Memory B cell (primary cell): ENCODE results near the gene PLA2G4C.
A peak's percentile ranks its signal among the peaks of the same experiment; 100 is the strongest.

Source experiments
- ATAC-seq: fragments of 150-1000 bp; cut with Tn5 transposase; 2 replicates; pipeline ENCODE4 v1.10.0; 2021; ENCODE audit warnings: low read depth, mild to moderate bottlenecking, moderate library complexity
- DNase-seq, 2 donors: peaks; one replicate each; pipeline ENCODE4 v3.0.0; 2022; ENCODE audit warnings: low spot score in 2 of 2
- H3K27ac Mint-ChIP-seq: one replicate; pipeline ENCODE4 v1.8.0; 2022; ENCODE audit warnings: mild to moderate bottlenecking, moderate library complexity, mixed read lengths
- H3K27me3 Mint-ChIP-seq: one replicate; pipeline ENCODE4 v1.8.0; 2022; ENCODE audit warnings: mixed read lengths
- H3K36me3 Mint-ChIP-seq: one replicate; pipeline ENCODE4 v1.8.0; 2022; ENCODE audit warnings: mild to moderate bottlenecking, mixed read lengths
- H3K4me1 Mint-ChIP-seq: one replicate; pipeline ENCODE4 v1.8.0; 2022; ENCODE audit warnings: mixed read lengths
- H3K4me3 Mint-ChIP-seq: one replicate; pipeline ENCODE4 v1.8.0; 2022; ENCODE audit warnings: mild to moderate bottlenecking, moderate library complexity, mixed read lengths
- H3K9me3 Mint-ChIP-seq: one replicate; pipeline ENCODE4 v1.8.0; 2022; ENCODE audit warnings: mixed read lengths

The PLA2G4C gene, protein sequence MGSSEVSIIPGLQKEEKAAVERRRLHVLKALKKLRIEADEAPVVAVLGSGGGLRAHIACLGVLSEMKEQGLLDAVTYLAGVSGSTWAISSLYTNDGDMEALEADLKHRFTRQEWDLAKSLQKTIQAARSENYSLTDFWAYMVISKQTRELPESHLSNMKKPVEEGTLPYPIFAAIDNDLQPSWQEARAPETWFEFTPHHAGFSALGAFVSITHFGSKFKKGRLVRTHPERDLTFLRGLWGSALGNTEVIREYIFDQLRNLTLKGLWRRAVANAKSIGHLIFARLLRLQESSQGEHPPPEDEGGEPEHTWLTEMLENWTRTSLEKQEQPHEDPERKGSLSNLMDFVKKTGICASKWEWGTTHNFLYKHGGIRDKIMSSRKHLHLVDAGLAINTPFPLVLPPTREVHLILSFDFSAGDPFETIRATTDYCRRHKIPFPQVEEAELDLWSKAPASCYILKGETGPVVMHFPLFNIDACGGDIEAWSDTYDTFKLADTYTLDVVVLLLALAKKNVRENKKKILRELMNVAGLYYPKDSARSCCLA

DNA sequence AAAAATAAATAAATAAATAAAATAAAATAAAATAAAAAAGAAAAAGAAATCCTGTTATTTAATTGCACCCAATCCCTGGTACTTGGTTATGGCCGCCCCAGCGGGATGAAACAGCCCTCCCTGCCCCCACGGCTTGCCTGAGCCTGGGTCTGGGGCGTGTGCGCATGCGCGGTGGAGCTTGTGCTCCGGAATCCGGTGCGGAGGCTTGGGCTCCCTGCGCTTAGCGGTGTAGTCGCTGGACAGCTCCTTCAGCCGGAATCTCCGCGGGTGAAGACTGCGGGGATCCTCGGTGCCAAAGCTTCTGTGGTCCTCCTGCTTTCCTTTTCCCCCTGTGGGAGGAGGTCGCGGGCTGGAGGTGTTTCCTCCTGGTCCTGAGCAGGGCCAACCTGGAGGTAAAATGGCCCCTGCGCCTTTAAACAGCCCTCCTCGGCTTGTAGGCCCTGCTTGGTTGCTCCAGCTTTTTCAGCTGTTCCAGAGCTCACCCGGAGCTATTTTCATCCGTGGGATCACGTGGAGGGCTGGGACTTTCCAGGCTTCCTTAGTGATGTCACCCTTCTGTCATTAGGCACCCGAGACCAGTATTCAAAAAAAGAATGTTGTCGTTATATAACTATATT, at the start of gene PLA2G4C:
TSS of gene PLA2G4C (minus strand) at position 468 of the 617 bp plus-strand sequence. CDS start 4,288 bp downstream, outside the sequence.
- Mint-ChIP-seq H3K9me3 (no peaks in the 10 kb centered on the region), H3K36me3 (peaks cover 9% of the 10 kb centered on the region), H3K4me1 (peaks cover 9% of the 10 kb centered on the region), H3K27ac (peak within 1 kb of the TSS; percentile 85), H3K27me3 (no peaks in the 10 kb centered on the region), H3K4me3 (peak within 1 kb of the TSS; percentile 85)
- peak; percentile 85 for ATAC-seq
- DNase-seq, result peak; percentile 79 to 80

DNA sequence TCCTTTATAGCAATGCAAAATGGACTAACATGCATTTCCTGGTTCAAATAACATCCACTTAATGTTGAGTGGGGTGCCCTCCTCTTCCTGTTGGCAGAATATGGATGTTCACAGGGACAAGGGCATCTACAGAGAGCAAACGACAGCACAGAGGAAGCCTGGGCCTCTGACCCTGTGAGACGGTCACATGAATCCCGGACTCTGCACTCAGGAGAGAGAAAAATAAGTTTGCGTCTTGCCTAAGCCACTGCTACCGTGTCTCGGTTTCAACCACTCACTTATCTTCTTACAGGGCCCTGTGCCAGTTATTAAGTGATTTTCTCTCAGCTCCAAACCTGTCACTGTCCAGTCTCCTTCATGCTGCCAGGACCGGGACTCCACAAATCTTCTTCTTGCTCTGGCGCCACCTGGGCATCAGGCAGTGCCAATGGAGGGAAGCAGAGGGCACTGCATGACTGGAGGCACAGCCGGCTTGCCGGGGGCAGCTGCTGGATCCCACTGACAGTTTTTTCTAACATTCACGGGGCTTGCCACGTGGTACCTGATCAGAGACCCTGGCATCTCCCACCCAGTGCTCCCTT, 47.7 kb upstream of the PLA2G4C start:
- DNase-seq (no peak), ATAC-seq (no peak)
- Mint-ChIP-seq H3K9me3 (no peaks in the 10 kb centered on the region), H3K4me1 (peaks cover 2% of the 10 kb centered on the region), H3K36me3 (peaks cover 32% of the 10 kb centered on the region), H3K27me3 (no peaks in the 10 kb centered on the region), H3K4me3 (no peak overlapping the region), H3K27ac (no peak overlapping the region)

DNA sequence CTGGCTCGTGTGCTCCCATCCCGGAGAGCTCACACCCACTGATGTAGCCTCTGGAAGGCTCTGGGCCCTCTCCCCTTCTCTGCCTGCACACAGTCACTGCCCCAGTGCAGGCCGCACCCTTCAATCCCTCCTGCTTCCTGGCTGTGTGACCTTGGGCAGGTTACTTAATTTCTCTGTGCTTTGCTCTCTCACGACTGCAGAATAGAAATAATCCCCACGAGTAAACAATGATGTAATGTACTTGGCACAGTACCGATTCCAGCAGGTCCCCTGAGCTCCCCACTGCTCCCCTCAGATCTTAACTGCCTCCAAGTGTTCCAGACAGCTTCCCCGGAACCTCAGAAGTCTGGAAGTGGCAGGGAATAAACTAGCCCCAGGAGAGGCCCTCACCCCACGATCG, 43.4 kb upstream of the PLA2G4C start:
- no peaks in the 10 kb centered on the region for H3K9me3 Mint-ChIP-seq
- H3K36me3 Mint-ChIP-seq, result peaks cover 28% of the 10 kb centered on the region
- ATAC-seq (no peak), DNase-seq (no peak)
- H3K4me3 Mint-ChIP-seq, result no peak overlapping the region
- no peaks in the 10 kb centered on the region for H3K27me3 Mint-ChIP-seq
- no peak overlapping the region for H3K27ac Mint-ChIP-seq
- H3K4me1 Mint-ChIP-seq, result peaks cover 2% of the 10 kb centered on the region

DNA sequence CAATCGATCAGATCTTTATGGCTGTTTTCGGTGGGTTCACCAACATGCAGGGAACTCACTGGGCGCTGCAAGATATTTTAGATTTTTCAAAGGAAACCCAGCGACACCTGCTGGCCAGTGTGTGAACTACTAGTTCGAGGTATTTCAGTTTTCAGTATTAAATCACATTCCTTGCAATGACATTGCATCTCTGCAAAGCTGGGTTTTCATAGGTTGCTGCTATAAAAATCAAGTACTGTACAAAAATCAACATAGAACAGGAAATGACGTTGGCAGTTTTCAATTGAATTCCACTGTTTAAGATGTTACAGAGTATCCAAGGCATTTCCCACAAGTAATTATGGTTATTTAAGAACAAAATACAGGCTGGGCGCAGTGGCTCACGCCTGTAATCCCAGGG, 41.9 kb upstream of the PLA2G4C start:
- ATAC-seq, result peak; percentile 43

DNA sequence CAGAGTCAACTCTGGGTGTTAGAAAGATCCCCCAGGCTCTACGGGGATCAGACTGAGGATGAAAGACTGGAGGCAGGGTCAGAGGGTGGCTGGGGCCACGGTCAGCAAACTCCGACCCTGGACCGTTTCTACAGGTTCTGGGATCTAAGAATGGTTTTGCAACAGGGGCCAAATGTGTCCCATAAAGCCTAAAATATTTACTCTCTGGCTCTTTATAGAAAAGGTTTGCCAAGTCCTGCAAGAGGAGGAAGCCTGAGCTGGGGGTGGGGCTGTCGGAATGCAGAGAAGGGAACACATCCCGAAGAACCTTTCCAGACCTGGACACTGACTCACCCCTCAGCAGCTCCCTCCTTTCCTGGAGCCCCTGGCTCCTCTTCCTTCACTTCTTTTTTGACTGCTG, 38.8 kb upstream of the PLA2G4C start:
- Mint-ChIP-seq H3K27me3 (no peaks in the 10 kb centered on the region), H3K4me1 (peaks cover 2% of the 10 kb centered on the region), H3K27ac (no peak overlapping the region), H3K36me3 (peaks cover 23% of the 10 kb centered on the region), H3K9me3 (no peaks in the 10 kb centered on the region), H3K4me3 (no peak overlapping the region)
- DNase-seq, result no peak
- ATAC-seq, result no peak

More for the DNA sequence above, 41.9 kb upstream of the PLA2G4C start:
- Mint-ChIP-seq H3K9me3 (no peaks in the 10 kb centered on the region), H3K27ac (no peak overlapping the region), H3K27me3 (no peaks in the 10 kb centered on the region), H3K4me1 (peaks cover 2% of the 10 kb centered on the region), H3K36me3 (peaks cover 29% of the 10 kb centered on the region), H3K4me3 (no peak overlapping the region)
- DNase-seq, result peak; percentile 65 to 66

DNA sequence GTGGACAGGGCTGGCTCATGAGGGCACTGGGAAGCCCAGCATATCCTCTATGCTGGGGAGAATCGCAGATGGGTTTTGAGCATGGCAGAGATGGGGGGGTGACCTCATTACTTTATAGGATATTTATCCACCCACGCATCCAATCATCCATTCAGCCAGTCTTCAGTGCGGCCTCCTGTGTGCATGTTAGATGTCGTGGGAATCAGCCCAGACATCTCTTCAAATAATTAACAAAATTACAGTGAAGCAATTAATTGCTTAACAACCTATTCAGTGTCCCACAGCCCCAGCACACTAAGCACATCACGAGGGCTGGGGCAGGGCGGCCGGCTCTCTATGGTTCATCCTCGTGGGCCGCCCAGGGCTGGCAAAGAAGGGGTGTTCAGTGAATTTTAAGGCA, 38.0 kb upstream of the PLA2G4C start:
- no peak for DNase-seq
- no peak overlapping the region for H3K4me3 Mint-ChIP-seq
- peaks cover 26% of the 10 kb centered on the region for H3K36me3 Mint-ChIP-seq
- no peak for ATAC-seq
- H3K9me3 Mint-ChIP-seq, result no peaks in the 10 kb centered on the region
- H3K4me1 Mint-ChIP-seq, result no peaks in the 10 kb centered on the region
- no peaks in the 10 kb centered on the region for H3K27me3 Mint-ChIP-seq
- no peak overlapping the region for H3K27ac Mint-ChIP-seq

DNA sequence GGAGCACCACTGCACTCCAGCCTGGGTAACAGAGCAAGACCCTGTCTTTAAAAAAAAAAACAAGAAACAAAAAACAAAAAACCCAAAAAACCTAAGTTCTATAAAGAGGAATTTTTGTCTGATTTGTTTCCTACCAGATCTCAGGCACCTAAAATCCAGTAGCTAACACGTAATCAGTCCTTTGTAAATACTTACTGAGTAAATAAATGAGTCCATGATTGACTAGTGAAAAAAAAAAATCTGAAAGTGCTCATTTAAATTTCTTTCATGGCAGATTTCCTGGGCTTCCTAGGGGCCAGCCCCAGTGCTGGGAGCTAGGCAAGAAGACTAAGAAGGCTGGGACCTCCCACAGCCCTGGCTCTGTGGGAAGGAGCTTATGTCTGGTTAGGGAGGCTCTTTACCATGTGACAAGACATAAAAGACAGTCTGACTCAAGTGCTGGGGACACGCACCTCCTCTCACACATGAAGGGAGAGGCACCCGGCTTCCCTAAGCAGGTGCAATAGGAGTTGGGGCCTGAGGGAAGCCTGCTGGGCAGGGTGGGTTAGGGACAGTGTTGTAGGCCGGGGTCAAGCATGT, 37.1 kb upstream of the PLA2G4C start:
- H3K36me3 Mint-ChIP-seq, result peaks cover 27% of the 10 kb centered on the region
- no peak for DNase-seq
- no peaks in the 10 kb centered on the region for H3K9me3 Mint-ChIP-seq
- H3K27ac Mint-ChIP-seq, result no peak overlapping the region
- no peak for ATAC-seq
- no peak overlapping the region for H3K4me3 Mint-ChIP-seq
- H3K4me1 Mint-ChIP-seq, result no peaks in the 10 kb centered on the region
- no peaks in the 10 kb centered on the region for H3K27me3 Mint-ChIP-seq

DNA sequence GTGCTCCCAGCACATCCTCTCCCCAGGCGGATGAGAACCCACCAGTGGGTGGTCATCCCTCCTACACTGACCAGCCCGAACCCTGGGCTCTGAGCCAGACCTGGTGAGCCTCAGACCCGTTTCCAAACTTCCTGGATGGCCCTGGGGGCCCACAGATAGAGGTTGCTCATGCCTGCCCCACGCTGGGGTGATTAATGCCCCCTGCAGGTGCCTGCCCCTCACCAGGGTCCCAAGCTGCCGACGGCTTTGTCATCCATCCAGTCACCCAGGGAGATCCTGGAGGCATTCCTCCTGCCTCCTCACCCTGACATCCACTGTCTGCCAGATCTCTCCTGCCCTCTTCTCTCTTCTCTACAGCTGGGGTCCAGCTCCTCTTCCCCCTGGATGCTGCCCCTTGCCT, 28.4 kb upstream of the PLA2G4C start:
- ATAC-seq (no peak), DNase-seq (no peak)
- H3K4me1 Mint-ChIP-seq, result peaks cover 2% of the 10 kb centered on the region
- no peak overlapping the region for H3K4me3 Mint-ChIP-seq
- H3K36me3 Mint-ChIP-seq, result peaks cover 27% of the 10 kb centered on the region
- H3K27me3 Mint-ChIP-seq, result no peaks in the 10 kb centered on the region
- H3K9me3 Mint-ChIP-seq, result no peaks in the 10 kb centered on the region
- H3K27ac Mint-ChIP-seq, result no peak overlapping the region

DNA sequence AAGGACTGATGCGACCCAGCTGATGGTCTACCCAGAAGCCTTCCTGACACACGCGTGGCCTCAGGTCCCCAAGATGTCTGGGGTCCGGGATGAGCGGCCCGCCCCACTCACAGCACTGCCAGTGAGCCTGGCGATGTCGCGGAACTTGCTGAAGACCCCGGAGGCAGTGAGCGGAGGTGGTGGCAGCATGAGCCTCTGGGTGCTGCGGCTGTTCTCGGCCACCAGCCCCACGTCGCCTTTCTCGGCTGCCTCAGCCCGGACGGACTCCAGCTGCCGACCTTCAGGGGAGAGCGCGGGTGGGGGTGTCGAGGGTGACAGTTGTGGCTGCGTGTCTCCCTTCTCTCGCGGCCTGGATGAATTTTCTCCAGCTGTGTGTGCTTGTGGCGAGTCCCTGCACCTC, 26.8 kb upstream of the PLA2G4C start:
- ATAC-seq, result no peak
- Mint-ChIP-seq H3K9me3 (no peaks in the 10 kb centered on the region), H3K27ac (no peak overlapping the region), H3K4me3 (no peak overlapping the region), H3K4me1 (peaks cover 2% of the 10 kb centered on the region), H3K36me3 (peaks cover 21% of the 10 kb centered on the region), H3K27me3 (no peaks in the 10 kb centered on the region)
- DNase-seq, result no peak

DNA sequence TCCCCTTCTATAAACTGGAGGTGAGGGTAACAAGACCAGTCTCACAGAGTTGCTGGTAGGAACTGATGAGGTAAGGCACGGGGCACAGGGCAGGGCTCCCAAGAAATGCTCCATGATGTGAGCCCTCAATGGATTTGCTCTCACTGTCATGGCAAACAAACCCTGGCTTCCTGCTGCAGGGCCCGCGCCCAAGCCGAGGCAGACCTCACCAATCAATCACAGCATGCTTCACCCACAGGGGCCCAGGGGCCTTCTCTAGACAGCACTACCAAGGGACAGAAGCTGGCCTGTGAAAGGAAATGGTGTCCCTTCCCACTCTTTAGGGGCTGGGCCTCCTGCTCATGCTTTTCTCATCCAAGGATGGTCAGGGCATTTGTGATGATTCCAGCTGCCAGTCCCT, 25.9 kb upstream of the PLA2G4C start:
- Mint-ChIP-seq H3K9me3 (no peaks in the 10 kb centered on the region), H3K27me3 (no peaks in the 10 kb centered on the region), H3K36me3 (peaks cover 24% of the 10 kb centered on the region), H3K27ac (no peak overlapping the region), H3K4me3 (no peak overlapping the region), H3K4me1 (peaks cover 2% of the 10 kb centered on the region)
- no peak for DNase-seq
- ATAC-seq, result no peak

DNA sequence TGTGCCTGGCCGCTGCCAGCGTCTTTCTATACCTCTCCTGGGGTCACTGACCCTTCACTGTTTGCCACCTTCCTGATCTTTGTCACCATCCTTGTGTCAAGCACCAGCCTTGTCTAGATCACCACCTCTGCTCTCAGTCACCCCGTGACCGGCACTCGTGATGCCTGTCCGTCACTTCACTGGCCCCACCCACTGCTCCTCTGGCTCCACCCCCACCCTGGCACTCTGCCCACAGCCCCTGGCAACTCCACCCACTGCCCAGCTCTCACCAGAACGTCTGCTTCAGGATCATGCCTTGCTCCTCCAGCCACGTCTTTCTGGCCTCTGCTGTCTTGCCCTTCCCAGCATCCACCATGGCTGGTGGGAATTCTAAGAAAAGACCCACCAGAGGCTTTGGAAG, 24.8 kb upstream of the PLA2G4C start:
- Mint-ChIP-seq H3K4me1 (peaks cover 2% of the 10 kb centered on the region), H3K36me3 (peaks cover 27% of the 10 kb centered on the region), H3K27ac (no peak overlapping the region), H3K9me3 (no peaks in the 10 kb centered on the region), H3K4me3 (no peak overlapping the region), H3K27me3 (no peaks in the 10 kb centered on the region)
- DNase-seq (no peak), ATAC-seq (no peak)

DNA sequence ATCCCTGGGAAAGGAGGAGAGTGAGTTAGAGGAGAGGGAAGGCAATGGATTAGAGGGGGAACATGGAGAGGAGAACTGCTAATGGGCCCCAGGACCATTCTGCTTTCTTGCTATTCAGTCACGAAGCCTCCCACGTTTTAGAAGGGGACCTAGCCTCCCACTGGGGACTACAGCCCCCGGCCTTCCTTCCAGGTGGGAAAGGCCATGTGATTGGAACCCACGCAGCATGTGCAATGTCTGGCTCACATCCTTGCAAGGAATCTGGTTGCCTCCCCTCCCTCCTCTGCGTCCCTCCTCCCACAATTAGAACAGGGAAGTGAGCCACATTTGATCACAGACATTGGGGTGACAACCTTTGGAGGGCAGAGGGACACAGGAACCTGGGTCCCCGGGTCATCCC, 22.5 kb upstream of the PLA2G4C start:
- peaks cover 28% of the 10 kb centered on the region for H3K36me3 Mint-ChIP-seq
- no peak overlapping the region for H3K4me3 Mint-ChIP-seq
- ATAC-seq (no peak), DNase-seq (no peak)
- no peaks in the 10 kb centered on the region for H3K27me3 Mint-ChIP-seq
- no peak overlapping the region for H3K27ac Mint-ChIP-seq
- H3K9me3 Mint-ChIP-seq, result peaks cover 2% of the 10 kb centered on the region
- peaks cover 2% of the 10 kb centered on the region for H3K4me1 Mint-ChIP-seq

DNA sequence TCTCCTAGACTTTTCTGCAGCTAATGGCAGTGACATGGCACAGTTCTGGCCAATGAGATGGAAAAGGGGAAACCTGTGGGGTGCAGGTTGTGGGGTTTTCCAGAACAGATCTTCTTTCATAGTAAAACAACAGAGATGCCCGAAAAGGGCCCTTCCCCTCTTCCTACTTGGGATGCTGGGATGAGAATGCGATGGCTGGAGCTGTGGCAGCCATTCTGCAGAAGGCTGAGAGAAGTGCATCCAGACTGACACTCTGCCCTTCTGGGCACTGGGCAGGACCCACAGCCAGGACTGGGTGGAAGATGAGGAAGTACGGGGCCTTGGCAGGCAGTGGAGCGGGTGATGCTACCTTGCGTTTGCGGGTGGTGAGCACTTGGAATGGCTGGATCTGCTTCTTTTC, 16.9 kb upstream of the PLA2G4C start:
- H3K27ac Mint-ChIP-seq, result no peak overlapping the region
- peaks cover 2% of the 10 kb centered on the region for H3K4me1 Mint-ChIP-seq
- H3K27me3 Mint-ChIP-seq, result no peaks in the 10 kb centered on the region
- DNase-seq (no peak), ATAC-seq (no peak)
- peaks cover 6% of the 10 kb centered on the region for H3K9me3 Mint-ChIP-seq
- peaks cover 46% of the 10 kb centered on the region for H3K36me3 Mint-ChIP-seq
- no peak overlapping the region for H3K4me3 Mint-ChIP-seq
